NB4 (cell line): ENCODE measurements around the gene SAMD14.

Experiments used
- DNase-seq: peaks from one replicate; pipeline ENCODE4 v3.0.0; 2010; ENCODE audit warnings: low read depth
- H3K4me3 ChIP-seq: one replicate; pipeline ENCODE4 v1.5.1; 2011; ENCODE audit warnings: mild to moderate bottlenecking, low read depth, low read length, moderate library complexity
- MYC ChIP-seq: IDR thresholded peaks from 2 replicates; pipeline ENCODE4 v1.6.1; 2011; ENCODE audit warnings: low read depth, low read length
- POLR2A ChIP-seq: IDR thresholded peaks from 2 replicates; pipeline ENCODE4 v1.6.1; 2011; ENCODE audit warnings: mild to moderate bottlenecking; ENCODE audit not compliant: insufficient read length; ENCODE audit errors: extremely low read depth
- TF ChIP-seq, protein P1 (sequence below): IDR thresholded peaks from one replicate; pipeline ENCODE4 v1.5.1; 2012; ENCODE audit warnings: low read depth, low read length
- TF ChIP-seq, protein P2 (sequence below): IDR thresholded peaks from 2 replicates; pipeline ENCODE4 v1.6.1; 2011; ENCODE audit warnings: low read depth, low read length

The SAMD14 gene

DNA sequence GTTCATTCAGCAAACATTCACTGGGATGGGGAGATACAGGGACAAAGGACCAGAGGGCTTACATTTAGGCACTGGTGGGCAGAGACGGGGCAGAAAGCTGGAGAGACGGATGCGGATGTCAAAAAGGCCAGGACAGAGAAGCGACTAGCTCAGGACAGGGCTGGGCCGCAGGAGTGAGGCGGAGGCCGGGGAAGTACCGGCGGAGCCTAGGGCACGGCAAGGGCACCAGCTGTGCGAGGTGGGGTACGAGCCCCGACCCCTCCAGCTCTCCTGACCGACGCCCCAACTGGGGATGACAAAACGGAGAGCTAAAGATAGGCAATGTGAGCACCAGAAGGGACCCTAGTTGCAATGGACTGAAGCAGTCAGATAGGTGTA, 31.9 kb upstream of the SAMD14 start:
- no peak overlapping the region for H3K4me3 ChIP-seq
- DNase-seq: no peak

DNA sequence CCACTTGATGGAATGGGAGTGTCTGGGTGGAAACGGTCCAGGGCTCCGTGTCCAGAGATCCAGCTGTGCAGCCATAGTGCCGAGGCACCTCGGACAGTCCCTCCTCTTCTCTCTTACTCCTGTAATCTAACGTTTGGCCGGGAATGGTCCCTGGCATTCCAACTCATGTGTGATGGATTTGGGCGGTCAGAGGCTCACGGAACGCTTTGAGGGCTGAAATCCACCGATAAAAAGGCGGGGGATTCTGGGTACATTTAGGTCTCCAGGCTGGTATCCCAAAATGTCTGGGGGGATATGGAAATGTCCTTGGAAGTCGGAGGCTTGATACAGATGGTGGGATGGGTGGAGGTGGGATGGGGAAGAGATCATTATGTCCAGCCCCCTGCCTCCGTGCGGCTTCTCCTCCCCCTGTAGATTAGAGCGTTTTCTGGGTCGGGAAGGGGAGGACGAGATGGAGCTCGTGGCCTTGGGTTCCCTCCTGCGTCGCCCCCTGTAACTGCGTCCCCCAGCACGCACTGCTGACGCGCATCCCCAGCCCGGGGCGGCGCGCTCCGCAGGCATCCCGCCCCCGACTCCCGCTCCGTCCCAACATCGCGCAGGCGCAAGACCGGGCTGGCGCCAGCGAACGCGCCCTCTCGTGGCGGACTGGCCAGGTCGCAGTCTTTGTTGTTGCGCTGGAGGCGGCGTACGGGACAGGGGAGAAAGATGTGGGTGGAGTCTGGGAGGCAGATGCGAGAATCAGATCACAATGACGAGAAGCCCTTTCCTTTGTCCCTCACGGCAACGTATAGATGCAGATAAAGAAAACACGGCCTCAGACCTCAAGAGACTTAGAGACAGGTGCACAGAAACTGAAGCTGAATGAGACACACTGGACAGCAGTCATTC, 31.3 kb upstream of the SAMD14 start:
- peak; percentile 89 for DNase-seq
- H3K4me3 ChIP-seq: no peak overlapping the region
- TF ChIP-seq POLR2A: no peak
- TF ChIP-seq MYC: no peak
- TF ChIP-seq, protein P1, sequence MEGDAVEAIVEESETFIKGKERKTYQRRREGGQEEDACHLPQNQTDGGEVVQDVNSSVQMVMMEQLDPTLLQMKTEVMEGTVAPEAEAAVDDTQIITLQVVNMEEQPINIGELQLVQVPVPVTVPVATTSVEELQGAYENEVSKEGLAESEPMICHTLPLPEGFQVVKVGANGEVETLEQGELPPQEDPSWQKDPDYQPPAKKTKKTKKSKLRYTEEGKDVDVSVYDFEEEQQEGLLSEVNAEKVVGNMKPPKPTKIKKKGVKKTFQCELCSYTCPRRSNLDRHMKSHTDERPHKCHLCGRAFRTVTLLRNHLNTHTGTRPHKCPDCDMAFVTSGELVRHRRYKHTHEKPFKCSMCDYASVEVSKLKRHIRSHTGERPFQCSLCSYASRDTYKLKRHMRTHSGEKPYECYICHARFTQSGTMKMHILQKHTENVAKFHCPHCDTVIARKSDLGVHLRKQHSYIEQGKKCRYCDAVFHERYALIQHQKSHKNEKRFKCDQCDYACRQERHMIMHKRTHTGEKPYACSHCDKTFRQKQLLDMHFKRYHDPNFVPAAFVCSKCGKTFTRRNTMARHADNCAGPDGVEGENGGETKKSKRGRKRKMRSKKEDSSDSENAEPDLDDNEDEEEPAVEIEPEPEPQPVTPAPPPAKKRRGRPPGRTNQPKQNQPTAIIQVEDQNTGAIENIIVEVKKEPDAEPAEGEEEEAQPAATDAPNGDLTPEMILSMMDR: peak; percentile 54
- TF ChIP-seq, protein P2, sequence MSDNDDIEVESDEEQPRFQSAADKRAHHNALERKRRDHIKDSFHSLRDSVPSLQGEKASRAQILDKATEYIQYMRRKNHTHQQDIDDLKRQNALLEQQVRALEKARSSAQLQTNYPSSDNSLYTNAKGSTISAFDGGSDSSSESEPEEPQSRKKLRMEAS: peak; percentile 56; the same call in 1 of the 2 replicates

More for the DNA sequence above, 31.9 kb upstream of the SAMD14 start:
- TF ChIP-seq, protein P2: no peak
- TF ChIP-seq, protein P1: no peak
- TF ChIP-seq MYC (no peak), POLR2A (no peak)

DNA sequence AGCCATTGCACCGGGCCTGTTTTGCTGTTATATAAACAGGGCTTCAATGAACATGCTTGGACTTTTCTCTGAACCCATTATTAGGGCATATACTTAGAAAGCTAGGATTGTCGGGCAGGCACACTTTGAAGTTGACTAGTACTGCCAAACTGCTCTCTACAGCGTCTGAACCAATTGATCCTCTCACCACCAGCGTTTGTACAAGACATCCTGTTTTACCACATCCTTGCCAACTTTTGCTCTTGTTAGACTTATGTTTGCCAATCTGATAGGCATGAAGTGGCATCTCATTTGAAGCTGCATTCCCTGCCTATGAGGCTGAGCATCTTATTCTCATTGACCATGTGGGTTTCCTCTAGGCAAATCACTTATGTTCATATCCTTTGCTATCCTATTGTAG, 27.9 kb upstream of the SAMD14 start:
- no peak for DNase-seq
- no peak overlapping the region for H3K4me3 ChIP-seq
- TF ChIP-seq, protein P2: no peak
- TF ChIP-seq, protein P1: no peak
- TF ChIP-seq MYC: no peak
- no peak for TF ChIP-seq POLR2A

DNA sequence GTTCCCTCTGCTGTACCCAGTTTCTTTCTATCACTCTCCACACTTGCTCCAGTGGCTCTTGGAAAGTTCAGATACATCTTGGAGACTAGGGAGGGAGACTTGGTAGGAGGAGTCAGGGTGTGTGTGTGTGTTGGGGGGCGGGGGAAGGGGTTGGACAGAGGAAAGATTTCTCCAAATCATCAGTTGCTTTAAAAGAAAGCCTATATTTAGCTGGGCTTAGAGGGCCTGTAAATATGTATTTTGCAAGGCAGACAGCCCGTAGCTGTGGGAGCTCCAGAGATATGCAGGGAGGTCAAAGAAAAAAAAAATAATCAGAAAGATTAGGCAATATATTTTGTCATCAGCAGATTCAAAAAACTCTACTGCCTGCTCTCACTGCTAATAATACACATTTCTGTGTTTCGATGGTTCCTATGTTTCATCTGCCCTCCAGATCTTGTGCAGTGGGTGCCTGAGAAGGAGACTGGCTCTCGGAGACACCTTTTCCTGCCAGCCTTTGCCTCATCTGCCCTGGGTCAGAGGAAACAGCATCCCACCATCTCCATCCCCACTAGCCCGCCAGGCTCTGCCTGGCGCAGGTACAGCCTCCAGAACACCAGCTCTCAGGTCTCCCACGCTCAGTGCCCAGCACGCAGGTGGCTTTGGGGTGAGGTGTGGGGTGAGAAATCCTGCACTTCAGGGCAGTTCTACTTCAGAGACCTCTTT, 25.3 kb upstream of the SAMD14 start:
- no peak overlapping the region for H3K4me3 ChIP-seq
- peak; percentile 42 for DNase-seq
- TF ChIP-seq MYC: no peak
- TF ChIP-seq POLR2A: no peak
- TF ChIP-seq, protein P1: no peak
- TF ChIP-seq, protein P2: no peak

DNA sequence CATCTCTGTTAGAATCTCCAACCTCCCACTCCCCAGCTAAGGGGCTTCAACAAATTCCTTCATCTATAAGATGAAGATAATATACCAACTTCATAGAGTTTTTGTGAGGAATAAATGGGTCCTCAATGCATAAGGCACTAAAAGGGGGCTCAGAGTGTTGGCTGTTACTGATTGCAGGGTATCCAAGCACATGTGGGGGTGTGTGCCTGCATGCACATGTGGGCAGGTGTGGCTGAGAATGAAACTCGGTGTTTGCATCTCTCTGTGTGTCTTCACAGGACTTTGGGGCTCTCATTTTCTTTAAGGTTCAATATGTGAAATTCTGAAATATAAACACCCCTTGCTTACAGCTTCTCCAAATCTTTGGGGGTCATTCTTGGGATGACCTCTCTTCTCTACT, 24.6 kb upstream of the SAMD14 start:
- DNase-seq: no peak
- no peak overlapping the region for H3K4me3 ChIP-seq
- TF ChIP-seq, protein P2: no peak
- no peak for TF ChIP-seq POLR2A
